ENCODE measurements around the gene PNLIPRP3.
"Not testable (repeated sequence)": the region's sequence is repeated elsewhere in the genome, so short reads cannot be mapped to it uniquely, and the experiment has no call there.

The PNLIPRP3 gene

GRCh38 chr10:116427671-116428070, at the start of gene PNLIPRP3:
Gene PNLIPRP3 (plus strand): TSS chr10:116427847. CDS start chr10:116428013, 166 bp downstream.
- DNase-seq (ENCODE audit: low read depth): no peak

GRCh38 chr10:116382290-116382689, 45.4 kb upstream of the PNLIPRP3 start:
- no peak for DNase-seq (ENCODE audit: low read depth)

GRCh38 chr10:116385311-116385710, 42.3 kb upstream of the PNLIPRP3 start:
- DNase-seq (ENCODE audit: low read depth): no peak

- DNase-seq (ENCODE audit: low read depth): no peak
These were observed 41.4 kb upstream of the PNLIPRP3 start for GRCh38 chr10:116385994-116386809.

- not testable (repeated sequence) for DNase-seq (ENCODE audit: low read depth)
These were observed 34.3 kb upstream of the PNLIPRP3 start for GRCh38 chr10:116393246-116393831.

- DNase-seq (ENCODE audit: low read depth): no peak
These were observed 32.2 kb upstream of the PNLIPRP3 start for GRCh38 chr10:116395223-116395985.

GRCh38 chr10:116398224-116398623, 29.4 kb upstream of the PNLIPRP3 start:
- DNase-seq (ENCODE audit: low read depth): no peak

- DNase-seq (ENCODE audit: low read depth): no peak
These were observed 24.8 kb upstream of the PNLIPRP3 start for GRCh38 chr10:116402858-116403257.

GRCh38 chr10:116403740-116404250, 23.9 kb upstream of the PNLIPRP3 start:
- no peak for DNase-seq (ENCODE audit: low read depth)

- no peak for DNase-seq (ENCODE audit: low read depth)
These were observed 18.9 kb upstream of the PNLIPRP3 start for GRCh38 chr10:116408719-116409118.

GRCh38 chr10:116410351-116410750, 17.3 kb upstream of the PNLIPRP3 start:
- DNase-seq (ENCODE audit: low read depth): no peak

- no peak for DNase-seq (ENCODE audit: low read depth)
These were observed 9.8 kb upstream of the PNLIPRP3 start for GRCh38 chr10:116417821-116418220.

GRCh38 chr10:116418389-116418788, 9.3 kb upstream of the PNLIPRP3 start:
- no peak for DNase-seq (ENCODE audit: low read depth)

- DNase-seq (ENCODE audit: low read depth): no peak
These were observed 5.8 kb upstream of the PNLIPRP3 start for GRCh38 chr10:116421815-116422214.

- DNase-seq (ENCODE audit: low read depth): no peak
These were observed 1.8 kb downstream of the PNLIPRP3 start for GRCh38 chr10:116429288-116429977.

GRCh38 chr10:116430288-116430687, 2.6 kb downstream of the PNLIPRP3 start:
- DNase-seq (ENCODE audit: low read depth): no peak

- no peak for DNase-seq (ENCODE audit: low read depth)
These were observed 4.0 kb downstream of the PNLIPRP3 start for GRCh38 chr10:116431598-116431997.

- DNase-seq (ENCODE audit: low read depth): no peak
These were observed 9.5 kb downstream of the PNLIPRP3 start for GRCh38 chr10:116437076-116437692.

- DNase-seq (ENCODE audit: low read depth): no peak
These were observed 12.8 kb downstream of the PNLIPRP3 start for GRCh38 chr10:116440330-116441030.

- DNase-seq (ENCODE audit: low read depth): no peak
These were observed 17.0 kb downstream of the PNLIPRP3 start for GRCh38 chr10:116444527-116445142.
